A673 (cell line): ENCODE data around the gene DYNC2LI1. TPM values are rescaled to one million over a fixed set of nuclear protein-coding genes. Genes with fewer than 3 reads are reported as not detected.
A peak's percentile ranks its signal among the peaks of the same experiment; 100 is the strongest.

Experiments
- BruUV-seq: library from RNA; stranded (reverse); fragments of 400-500 nt; replicated peaks from 2 replicates; lab custom pipeline; 2021; lab: Mats Ljungman, UMichigan
- CTCF ChIA-PET: fragments of 300-600 bp; sonication (Branson Sonifier 250); formaldehyde crosslinking; loops from one replicate; lab custom pipeline; 2022; ENCODE audit warnings: antibody characterized with exemption; lab: Charles Lee
- POLR2A ChIA-PET: fragments of 300-600 bp; sonication (Branson Sonifier 250); formaldehyde crosslinking; loops from one replicate; lab custom pipeline; 2022; ENCODE audit warnings: antibody characterized with exemption; ENCODE audit not compliant: low non-redundant PET; lab: Charles Lee
- DNase-seq: peaks from one replicate; pipeline ENCODE4 v3.0.0-alpha.2; 2015; ENCODE audit warnings: low spot score
- H3K27ac ChIP-seq: fragments of 200-600 bp; sonication (generic); 2 replicates; pipeline ENCODE4 v1.5.1; 2016; ENCODE audit warnings: mixed run types, low read depth, mild to moderate bottlenecking, mixed read lengths, antibody characterized with exemption, low read length; ENCODE audit not compliant: poor library complexity, severe bottlenecking
- H3K27me3 ChIP-seq: fragments of 200-600 bp; sonication (generic); replicated peaks from 2 replicates; pipeline ENCODE4 v1.6.1; 2017; ENCODE audit warnings: mixed run types, low read depth, mild to moderate bottlenecking, mixed read lengths, antibody characterized with exemption, low read length; ENCODE audit not compliant: insufficient read depth, poor library complexity
- H3K36me3 ChIP-seq: fragments of 200-600 bp; sonication (generic); 2 replicates; pipeline ENCODE4 v1.6.1; 2016; ENCODE audit warnings: mixed run types, mild to moderate bottlenecking, mixed read lengths, antibody characterized with exemption, low read length; ENCODE audit not compliant: insufficient read depth, poor library complexity, severe bottlenecking
- H3K4me1 ChIP-seq: fragments of 200-600 bp; sonication (generic); 2 replicates; pipeline ENCODE4 v1.6.1; 2017; ENCODE audit warnings: mixed run types, mild to moderate bottlenecking, mixed read lengths, antibody characterized with exemption, low read length; ENCODE audit not compliant: insufficient read depth, poor library complexity, severe bottlenecking
- H3K4me3 ChIP-seq: fragments of 200-600 bp; sonication (generic); 2 replicates; pipeline ENCODE4 v1.5.1; 2016; ENCODE audit warnings: low read depth, mixed run types, mild to moderate bottlenecking, mixed read lengths, low read length; ENCODE audit not compliant: poor library complexity, severe bottlenecking
- H3K9me3 ChIP-seq: fragments of 200-600 bp; sonication (generic); 2 replicates; pipeline ENCODE4 v1.6.1; 2016; ENCODE audit warnings: mixed run types, low read depth, mild to moderate bottlenecking, mixed read lengths, antibody characterized with exemption, low read length; ENCODE audit not compliant: poor library complexity, severe bottlenecking
- EZH2 ChIP-seq: fragments of 200-600 bp; sonication (generic); IDR thresholded peaks from 2 replicates; pipeline ENCODE4 v1.6.1; 2017; ENCODE audit warnings: borderline replicate concordance, low read depth, mild to moderate bottlenecking, mixed read lengths, antibody characterized with exemption, low read length; ENCODE audit not compliant: poor library complexity, severe bottlenecking
- intact Hi-C: fragments of 100-400 bp; cut with micrococcal nuclease; formaldehyde crosslinking; loops from one replicate; pipeline ENCODE4 v1.10.0; 2022; ENCODE audit not compliant: unreplicated experiment
- total RNA-seq: library from RNA; stranded (reverse); gene quantifications from 2 replicates; pipeline ENCODE4 v1.2.3, GENCODE V29; 2021
- TF ChIP-seq, protein P1 (sequence below): fragments of 300-800, 200-600 bp; sonication (generic); conservative IDR thresholded peaks from 2 replicates; pipeline ENCODE4 v1.5.1; 2017; ENCODE audit warnings: low read depth, mild to moderate bottlenecking, antibody characterized with exemption, low read length, moderate library complexity, mixed read lengths

DYNC2LI1 gene
- total RNA-seq, 1 experiment from 2014 or later = 14.8 TPM

DNA sequence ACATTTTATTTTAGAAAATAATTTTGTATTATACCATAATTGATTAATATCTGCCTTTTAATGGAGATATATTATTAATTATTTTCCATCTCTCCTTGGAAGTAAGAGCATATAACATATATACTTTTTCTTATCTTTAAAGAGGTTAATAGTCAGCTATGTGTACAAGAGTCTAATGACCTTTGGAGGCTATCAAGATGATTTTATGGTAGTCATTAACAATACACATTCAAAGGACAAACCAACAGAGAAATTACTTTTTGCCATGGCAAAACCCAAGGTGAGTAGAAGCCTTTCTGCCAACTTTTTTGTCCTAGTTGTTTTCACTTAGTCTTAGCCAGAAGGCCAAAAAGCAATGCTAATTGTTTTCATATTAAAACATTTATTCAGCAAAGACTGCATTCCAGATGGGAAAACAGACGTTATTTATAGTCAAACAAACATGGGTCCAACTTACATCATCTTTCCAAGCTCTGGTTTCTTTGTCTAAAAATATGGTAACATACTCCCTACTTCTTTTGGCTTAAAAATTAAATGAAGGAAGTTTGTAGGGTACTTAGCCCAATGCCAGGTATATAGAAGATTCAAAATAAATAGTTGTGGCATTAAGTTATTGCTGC is 9.6 kb upstream of the DYNC2LI1 start:
- Histone ChIP-seq H3K4me1 (no peaks in the 10 kb centered on the region), H3K36me3 (no peaks in the 10 kb centered on the region), H3K4me3 (no peak overlapping the region), H3K27ac (no peak overlapping the region), H3K9me3 (no peaks in the 10 kb centered on the region), H3K27me3 (no peaks in the 10 kb centered on the region)
- BruUV-seq = no TSS peak
- ChIA-PET CTCF (interaction anchor here (0.5 kb wide), 1 partner anchor 71 kb away, joined by 3 read pairs; no protein-coding TSS in a partner anchor), POLR2A (no interaction called here)
- DNase-seq = no peak
- intact Hi-C loops = no loop called here
- TF ChIP-seq, protein P1, sequence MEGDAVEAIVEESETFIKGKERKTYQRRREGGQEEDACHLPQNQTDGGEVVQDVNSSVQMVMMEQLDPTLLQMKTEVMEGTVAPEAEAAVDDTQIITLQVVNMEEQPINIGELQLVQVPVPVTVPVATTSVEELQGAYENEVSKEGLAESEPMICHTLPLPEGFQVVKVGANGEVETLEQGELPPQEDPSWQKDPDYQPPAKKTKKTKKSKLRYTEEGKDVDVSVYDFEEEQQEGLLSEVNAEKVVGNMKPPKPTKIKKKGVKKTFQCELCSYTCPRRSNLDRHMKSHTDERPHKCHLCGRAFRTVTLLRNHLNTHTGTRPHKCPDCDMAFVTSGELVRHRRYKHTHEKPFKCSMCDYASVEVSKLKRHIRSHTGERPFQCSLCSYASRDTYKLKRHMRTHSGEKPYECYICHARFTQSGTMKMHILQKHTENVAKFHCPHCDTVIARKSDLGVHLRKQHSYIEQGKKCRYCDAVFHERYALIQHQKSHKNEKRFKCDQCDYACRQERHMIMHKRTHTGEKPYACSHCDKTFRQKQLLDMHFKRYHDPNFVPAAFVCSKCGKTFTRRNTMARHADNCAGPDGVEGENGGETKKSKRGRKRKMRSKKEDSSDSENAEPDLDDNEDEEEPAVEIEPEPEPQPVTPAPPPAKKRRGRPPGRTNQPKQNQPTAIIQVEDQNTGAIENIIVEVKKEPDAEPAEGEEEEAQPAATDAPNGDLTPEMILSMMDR = no peak
- no peak for TF ChIP-seq EZH2

DNA sequence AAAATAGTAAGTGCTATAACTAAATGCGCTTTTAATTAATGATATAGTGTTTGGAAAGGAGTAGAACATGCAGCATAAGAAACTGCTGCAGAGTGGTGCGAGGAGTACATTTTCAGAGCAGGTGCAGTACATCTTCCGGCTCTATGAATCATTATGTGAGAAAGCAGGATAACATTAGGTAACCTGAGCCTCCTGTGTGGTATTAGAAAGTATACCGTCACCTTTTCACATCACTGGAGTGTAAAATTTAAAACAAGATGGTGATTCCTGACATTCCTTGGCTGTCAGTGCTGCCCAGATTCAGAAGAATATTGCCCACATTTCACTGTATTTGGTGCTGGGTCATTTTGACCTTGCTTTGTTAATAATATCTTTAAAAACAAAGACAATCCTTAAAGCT is 7.8 kb upstream of the DYNC2LI1 start:
- H3K9me3 ChIP-seq = no peaks in the 10 kb centered on the region
- no peak overlapping the region for H3K4me3 ChIP-seq
- H3K27me3 ChIP-seq = no peaks in the 10 kb centered on the region
- CTCF ChIA-PET = no interaction called here
- intact Hi-C loops = no loop called here
- no peaks in the 10 kb centered on the region for H3K4me1 ChIP-seq
- no peaks in the 10 kb centered on the region for H3K36me3 ChIP-seq
- no peak for TF ChIP-seq EZH2
- TF ChIP-seq, protein P1 = no peak
- DNase-seq = no peak
- no peak overlapping the region for H3K27ac ChIP-seq
- POLR2A ChIA-PET = no interaction called here
- BruUV-seq = no TSS peak

DNA sequence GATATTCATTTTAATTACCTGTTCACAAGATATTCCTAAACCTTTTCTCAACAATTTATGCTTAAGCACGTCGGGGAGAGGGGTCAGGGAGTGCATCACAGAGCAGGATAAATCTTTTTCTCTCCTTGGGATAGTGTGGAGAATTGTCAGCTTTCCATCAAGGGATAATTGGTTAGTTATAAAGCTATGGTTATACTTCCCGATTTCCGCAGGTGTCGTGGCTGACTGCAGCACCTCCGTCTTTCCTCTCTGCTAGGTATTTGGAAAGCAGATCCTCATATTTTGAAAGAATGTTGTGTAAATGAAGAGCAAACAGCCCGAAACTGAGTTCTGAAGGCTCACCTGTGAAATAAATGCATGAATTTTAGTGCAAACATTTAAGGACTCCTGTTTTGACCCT is 778 bp downstream of the DYNC2LI1 start:
- intact Hi-C loops = no loop called here
- no peak for TF ChIP-seq EZH2
- TF ChIP-seq, protein P1 = no peak
- no TSS peak for BruUV-seq
- H3K4me3 ChIP-seq = peak overlapping the region; percentile 76
- H3K36me3 ChIP-seq = no peaks in the 10 kb centered on the region
- no peaks in the 10 kb centered on the region for H3K9me3 ChIP-seq
- no peaks in the 10 kb centered on the region for H3K4me1 ChIP-seq
- H3K27ac ChIP-seq = peak overlapping the region; percentile 68
- ChIA-PET CTCF (interaction anchor here (0.6 kb wide), 1 partner anchor 24 kb away, joined by 3 read pairs; no protein-coding TSS in a partner anchor), POLR2A (no interaction called here)
- DNase-seq = no peak
- H3K27me3 ChIP-seq = no peaks in the 10 kb centered on the region
